Measurements from ENCODE around the gene MBNL3. TPM values are rescaled to one million over a fixed set of nuclear protein-coding genes. Genes with fewer than 3 reads are reported as not detected.

Gene MBNL3
- 3.4 to 4.0 TPM (median 3.9 TPM) in 3 replicates for total RNA-seq (2021)
- Bru-seq, nascent RNA: percentile 47 among the genes with signal in this experiment
- long read RNA-seq, experiment 1, partial matches to known transcripts: 0 of 6 reads
- long read RNA-seq, experiment 1, other reads (novel, unspliced or antisense): 6 of 6 reads
- long read RNA-seq, experiment 2, partial matches to known transcripts: 0 of 4 reads
- long read RNA-seq, experiment 2, other reads (novel, unspliced or antisense): 4 of 4 reads
- long read RNA-seq, experiment 3, full-length matches to known transcripts: 1 of 1 reads
- long read RNA-seq, experiment 3, partial matches to known transcripts: 0 of 1 reads
- long read RNA-seq, experiment 3, other reads (novel, unspliced or antisense): 0 of 1 reads

GRCh38 chrX:132488819-132489577, at the start of gene MBNL3:
MBNL3 (minus strand) TSS chrX:132489038; CDS start chrX:132439611, 49,427 bp downstream.
- no peaks in the 10 kb centered on the region for H3K36me3 Mint-ChIP-seq
- POLR2A ChIA-PET: interaction anchor here (0.7 kb wide), 1 partner anchor 76 kb away, joined by 3 read pairs; no protein-coding TSS in a partner anchor
- no peaks in the 10 kb centered on the region for H3K9me3 Mint-ChIP-seq
- peak within 1 kb of the TSS; percentile 86 for H3K4me3 Mint-ChIP-seq
- CTCF ChIA-PET: interaction anchor here (1.0 kb wide), 1 partner anchor 196 kb away, joined by 3 read pairs; no protein-coding TSS in a partner anchor
- H3K27me3 Mint-ChIP-seq (ENCODE audit: low read depth): peaks cover 28% of the 10 kb centered on the region
- DNase-seq (ENCODE audit: low spot score): peak; percentile 52
- no peak within 1 kb of the TSS for H3K27ac Mint-ChIP-seq
- H3K4me1 Mint-ChIP-seq: peaks cover 25% of the 10 kb centered on the region
- ATAC-seq: peak; percentile 72
- TF ChIP-seq ELF4 (CRISPR knock-in tag; IDR thresholded peaks at IDR 0.05; ENCODE audit: low read depth) (0 out of 2 replicates have a peak, but pooled peaks have one; percentile 25), USF1 (CRISPR knock-in tag; IDR thresholded peaks at IDR 0.05) (no peak), ZNF425 (CRISPR knock-in tag; conservative IDR thresholded peaks at IDR 0.05) (no peak), AR (CRISPR knock-in tag; IDR thresholded peaks at IDR 0.05) (no peak), KAT7 (CRISPR knock-in tag; IDR thresholded peaks at IDR 0.05; ENCODE audit: borderline replicate concordance) (no peak), RELA (CRISPR knock-in tag; IDR thresholded peaks at IDR 0.05; ENCODE audit: borderline replicate concordance) (no peak), ZNF512 (CRISPR knock-in tag; IDR thresholded peaks at IDR 0.05; ENCODE audit: borderline replicate concordance) (0 out of 2 replicates have a peak, but pooled peaks have one; percentile 23), ZNF317 (CRISPR knock-in tag; IDR thresholded peaks at IDR 0.05; ENCODE audit: borderline replicate concordance, low read depth) (no peak), E2F1 (CRISPR knock-in tag; IDR thresholded peaks at IDR 0.05) (no peak), ETV6 (CRISPR knock-in tag; IDR thresholded peaks at IDR 0.05) (no peak), HMGA2 (CRISPR knock-in tag; IDR thresholded peaks at IDR 0.05) (no peak), PRDM15 (CRISPR knock-in tag; IDR thresholded peaks at IDR 0.05) (no peak), JUN (CRISPR knock-in tag; IDR thresholded peaks at IDR 0.05) (no peak), OVOL2 (CRISPR knock-in tag; IDR thresholded peaks at IDR 0.05; ENCODE audit: borderline replicate concordance) (no peak), SMAD4 (CRISPR knock-in tag; IDR thresholded peaks at IDR 0.05) (no peak), MAX (CRISPR knock-in tag; IDR thresholded peaks at IDR 0.05) (peak; percentile 43; the same call in 1 of the 2 replicates), EMX1 (CRISPR knock-in tag; IDR thresholded peaks at IDR 0.05) (no peak), GABPB1 (CRISPR knock-in tag; IDR thresholded peaks at IDR 0.05) (no peak), CBFB (CRISPR knock-in tag; IDR thresholded peaks at IDR 0.05; ENCODE audit: low read depth) (no peak), E2F4 (CRISPR knock-in tag; IDR thresholded peaks at IDR 0.05; ENCODE audit: borderline replicate concordance, low read depth) (0 out of 2 replicates have a peak, but pooled peaks have one; percentile 12), ZNF121 (CRISPR knock-in tag; IDR thresholded peaks at IDR 0.05) (no peak), ZNF671 (CRISPR knock-in tag; IDR thresholded peaks at IDR 0.05) (no peak)
